ENCODE measurements around the gene DHH. TPM values are rescaled to one million over a fixed set of nuclear protein-coding genes. Genes with fewer than 3 reads are reported as not detected.

Gene DHH
- total and polyA plus RNA-seq, 2 donors (not counting 3 experiments of a cell fraction or from before 2014, with no cell fraction given), result 2.9 to 3.3 TPM

GRCh38 chr12:49038291-49038955 lies 56.2 kb downstream of the DHH start:
- H2AFZ ChIP-seq (ENCODE audit: low read depth, low read length), result no peak overlapping the region
- H3K27ac ChIP-seq (ENCODE audit: insufficient read depth, low read depth, low read length), result no peak overlapping the region
- H3K27me3 ChIP-seq (ENCODE audit: control insufficient read depth in 2 of 2, insufficient read depth in 2 of 2, low read length in 2 of 2), result no peaks in the 10 kb centered on the region
- dilution Hi-C loops (cut with MboI; ENCODE audit: extremely low pct_ligation_motif_present, low sequenced_read_pairs), result no loop called here
- H3K36me3 ChIP-seq (ENCODE audit: control insufficient read depth in 2 of 2, extremely low read depth in 1 of 2, insufficient read depth in 2 of 2, low read length in 2 of 2), result peaks cover 48 to 78% of the 10 kb centered on the region in 2 experiments
- H3K9me3 ChIP-seq (replicated peaks; ENCODE audit: control insufficient read depth, insufficient read depth, low read length), result no peaks in the 10 kb centered on the region
- POLR2A ChIA-PET, result interaction anchor here (1.4 kb wide), 1 partner anchor 92 kb away, joined by 3 read pairs; the partner anchor contains the start of gene TUBA1B
- no peaks in the 10 kb centered on the region for H3K4me1 ChIP-seq (ENCODE audit: control insufficient read depth, extremely low read depth, insufficient read depth, low read length)
- H3K9ac ChIP-seq (replicated peaks; ENCODE audit: extremely low read depth, insufficient read depth, low read length), result no peak overlapping the region
- BruUV-seq (replicated peaks), result no TSS peak
- intact Hi-C loops (cut with micrococcal nuclease), result no loop called here
- no peaks in the 10 kb centered on the region for H4K20me1 ChIP-seq (replicated peaks; ENCODE audit: control insufficient read depth, extremely low read depth, insufficient read depth, low read length)
- FAIRE-seq (no peak), DNase-seq (ENCODE audit: low read depth, low spot score) (no peak)
- no peak for TF ChIP-seq JUN (IDR thresholded peaks at IDR 0.05; ENCODE audit: borderline replicate concordance, insufficient read depth, insufficient read length, low read depth)
- no peak for TF ChIP-seq MYC (IDR thresholded peaks at IDR 0.05; ENCODE audit: low read depth, low read length)
- TF ChIP-seq CTCF (IDR thresholded peaks at IDR 0.05; ENCODE audit: extremely low read depth in 1 of 2, insufficient read depth in 1 of 2, low read depth in 1 of 2, low read length in 2 of 2), result no peak
- TF ChIP-seq POLR2AphosphoS5 (IDR thresholded peaks at IDR 0.05; ENCODE audit: insufficient read depth, low read depth, low read length), result no peak
- no peak for TF ChIP-seq FOS (IDR thresholded peaks at IDR 0.05; ENCODE audit: borderline replicate concordance, insufficient read depth, low read length)
- TF ChIP-seq GATA2 (IDR thresholded peaks at IDR 0.05; ENCODE audit: insufficient read depth, insufficient read length, low read depth, low read length), result no peak
- TF ChIP-seq EZH2 (IDR thresholded peaks at IDR 0.05; ENCODE audit: borderline replicate concordance, low read depth, low read length, severe bottlenecking), result no peak
- TF ChIP-seq POLR2A (IDR thresholded peaks at IDR 0.05; ENCODE audit: low read depth, low read length), result no peak
- TF ChIP-seq MAX (IDR thresholded peaks at IDR 0.05; ENCODE audit: insufficient read depth, insufficient read length), result no peak
- H3K9me1 ChIP-seq (replicated peaks; ENCODE audit: control insufficient read depth, extremely low read depth, insufficient read depth, low read length), result no peaks in the 10 kb centered on the region
- H3K79me2 ChIP-seq (ENCODE audit: control insufficient read depth, insufficient read depth, low read length), result no peaks in the 10 kb centered on the region
- CTCF ChIA-PET, result interaction anchor here (1.2 to 1.4 kb wide), 2 partner anchors 41 to 82 kb away, joined by 3 read pairs; no protein-coding TSS in a partner anchor
- H3K4me3 ChIP-seq (replicated peaks in 1 of 3; ENCODE audit: insufficient read depth in 1 of 3, low read depth in 1 of 3, low read length in 3 of 3), result no peak overlapping the region
- no peak overlapping the region for H3K4me2 ChIP-seq (ENCODE audit: insufficient read depth, low read length)

All from endothelial cell of umbilical vein (primary cell).